ENCODE results near the gene COX11.

DNA sequence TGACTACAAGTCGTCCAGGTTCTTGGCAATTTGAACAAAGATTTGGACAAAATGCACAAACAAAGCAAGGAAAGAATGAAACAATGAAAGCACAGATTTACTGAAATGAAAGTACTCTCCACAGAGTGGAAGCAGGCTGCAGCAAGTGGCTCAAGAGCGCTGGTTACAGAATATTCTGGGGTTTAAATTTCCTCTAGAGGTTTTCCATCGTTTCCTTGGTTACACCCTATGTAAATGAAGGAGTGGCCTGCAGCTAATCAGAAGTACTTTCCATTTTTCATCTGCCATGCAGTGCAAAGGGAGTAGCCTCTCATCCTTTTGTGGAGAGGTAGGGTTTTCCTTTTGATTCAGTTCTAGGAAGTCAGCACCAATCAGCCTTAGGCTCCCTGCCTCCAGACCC is 11.9 kb upstream of the COX11 start:
- TF ChIP-seq, protein P1, sequence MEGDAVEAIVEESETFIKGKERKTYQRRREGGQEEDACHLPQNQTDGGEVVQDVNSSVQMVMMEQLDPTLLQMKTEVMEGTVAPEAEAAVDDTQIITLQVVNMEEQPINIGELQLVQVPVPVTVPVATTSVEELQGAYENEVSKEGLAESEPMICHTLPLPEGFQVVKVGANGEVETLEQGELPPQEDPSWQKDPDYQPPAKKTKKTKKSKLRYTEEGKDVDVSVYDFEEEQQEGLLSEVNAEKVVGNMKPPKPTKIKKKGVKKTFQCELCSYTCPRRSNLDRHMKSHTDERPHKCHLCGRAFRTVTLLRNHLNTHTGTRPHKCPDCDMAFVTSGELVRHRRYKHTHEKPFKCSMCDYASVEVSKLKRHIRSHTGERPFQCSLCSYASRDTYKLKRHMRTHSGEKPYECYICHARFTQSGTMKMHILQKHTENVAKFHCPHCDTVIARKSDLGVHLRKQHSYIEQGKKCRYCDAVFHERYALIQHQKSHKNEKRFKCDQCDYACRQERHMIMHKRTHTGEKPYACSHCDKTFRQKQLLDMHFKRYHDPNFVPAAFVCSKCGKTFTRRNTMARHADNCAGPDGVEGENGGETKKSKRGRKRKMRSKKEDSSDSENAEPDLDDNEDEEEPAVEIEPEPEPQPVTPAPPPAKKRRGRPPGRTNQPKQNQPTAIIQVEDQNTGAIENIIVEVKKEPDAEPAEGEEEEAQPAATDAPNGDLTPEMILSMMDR (IDR thresholded peaks at IDR 0.05; ENCODE audit: low read depth, low read length), result no peak
- no peak for TF ChIP-seq POLR2A (IDR thresholded peaks at IDR 0.05; ENCODE audit: extremely low read depth, insufficient read length)
- TF ChIP-seq, protein P2, sequence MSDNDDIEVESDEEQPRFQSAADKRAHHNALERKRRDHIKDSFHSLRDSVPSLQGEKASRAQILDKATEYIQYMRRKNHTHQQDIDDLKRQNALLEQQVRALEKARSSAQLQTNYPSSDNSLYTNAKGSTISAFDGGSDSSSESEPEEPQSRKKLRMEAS (IDR thresholded peaks at IDR 0.05; ENCODE audit: low read depth, low read length), result no peak
